GF-D8 (cell line): ENCODE data around the gene MOBP.

Source experiments
- DNase-seq: peaks from one replicate; lab custom pipeline; 2025; lab: John Stamatoyannopoulos, UW

Gene MOBP

GRCh38 chr3:39499651-39500273 is 32.3 kb downstream of the MOBP start:
- no peak for DNase-seq

DNA sequence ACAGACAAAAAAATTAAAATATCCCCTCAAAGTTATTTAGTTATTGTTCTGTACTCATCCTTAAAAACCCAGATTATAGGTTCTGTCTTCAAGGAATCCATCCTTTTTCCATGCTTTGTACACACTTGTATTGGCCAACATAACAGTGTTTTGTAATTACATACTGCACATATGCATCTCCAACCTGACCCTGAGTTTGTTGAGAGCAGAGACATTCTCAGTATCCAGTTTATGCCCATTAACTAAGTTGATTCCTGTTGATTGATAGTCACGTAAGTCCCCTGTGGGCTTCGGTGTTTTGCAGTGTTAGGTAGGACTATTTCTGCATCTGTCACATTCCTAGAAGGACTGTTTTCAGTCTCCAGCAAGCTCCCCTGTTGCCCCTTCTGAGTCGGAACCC is 33.6 kb downstream of the MOBP start:
- DNase-seq = no peak

DNA sequence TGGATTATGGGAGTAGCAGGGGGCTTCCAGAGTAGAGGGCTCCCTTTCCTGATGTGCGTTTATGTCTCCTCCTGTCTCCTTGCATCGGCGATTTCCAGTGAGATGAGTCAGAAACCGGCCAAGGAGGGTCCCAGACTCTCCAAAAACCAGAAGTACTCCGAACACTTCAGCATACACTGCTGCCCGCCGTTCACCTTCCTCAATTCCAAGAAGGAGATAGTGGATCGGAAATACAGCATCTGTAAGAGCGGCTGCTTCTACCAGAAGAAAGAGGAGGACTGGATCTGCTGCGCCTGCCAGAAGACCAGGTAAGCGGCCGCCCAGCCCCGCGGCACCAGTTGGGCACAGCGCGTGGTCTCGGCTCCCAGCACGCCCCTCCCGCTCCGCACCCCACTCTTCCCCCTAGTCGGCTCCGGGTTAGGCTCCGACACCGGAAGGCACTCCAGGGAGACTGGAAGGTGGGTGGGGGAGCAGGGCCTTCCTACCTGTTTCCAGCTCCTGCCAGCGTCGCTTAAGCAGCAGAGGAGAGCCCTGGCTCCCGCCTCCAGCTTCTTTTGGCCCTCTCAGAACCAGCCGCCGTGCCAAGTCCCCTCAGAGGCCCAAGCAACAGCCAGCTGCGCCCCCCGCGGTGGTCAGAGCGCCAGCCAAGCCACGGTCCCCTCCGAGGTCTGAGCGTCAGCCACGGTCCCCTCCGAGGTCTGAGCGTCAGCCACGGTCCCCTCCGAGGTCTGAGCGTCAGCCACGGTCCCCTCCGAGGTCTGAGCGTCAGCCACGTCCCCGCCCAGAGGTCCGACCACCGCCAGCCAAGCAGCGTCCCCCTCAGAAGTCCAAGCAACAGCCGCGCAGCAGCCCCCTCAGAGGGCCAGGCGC is 34.7 kb downstream of the MOBP start:
- DNase-seq = no peak

DNA sequence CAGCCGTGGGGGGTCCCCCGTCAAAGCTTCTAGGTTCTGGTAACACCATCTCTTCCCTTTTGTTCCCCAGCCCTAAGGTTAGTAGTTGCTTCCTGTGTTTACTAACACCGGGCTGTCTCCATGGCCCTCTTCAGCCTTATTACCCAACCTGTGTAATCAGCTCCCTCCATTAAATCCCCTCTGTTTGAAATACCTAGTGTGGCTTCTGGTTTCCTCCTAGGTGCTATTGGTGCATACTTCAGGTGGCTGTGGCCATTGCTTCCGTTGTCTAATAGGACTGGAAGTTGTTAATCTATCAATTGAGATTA is 35.3 kb downstream of the MOBP start:
- no peak for DNase-seq

DNA sequence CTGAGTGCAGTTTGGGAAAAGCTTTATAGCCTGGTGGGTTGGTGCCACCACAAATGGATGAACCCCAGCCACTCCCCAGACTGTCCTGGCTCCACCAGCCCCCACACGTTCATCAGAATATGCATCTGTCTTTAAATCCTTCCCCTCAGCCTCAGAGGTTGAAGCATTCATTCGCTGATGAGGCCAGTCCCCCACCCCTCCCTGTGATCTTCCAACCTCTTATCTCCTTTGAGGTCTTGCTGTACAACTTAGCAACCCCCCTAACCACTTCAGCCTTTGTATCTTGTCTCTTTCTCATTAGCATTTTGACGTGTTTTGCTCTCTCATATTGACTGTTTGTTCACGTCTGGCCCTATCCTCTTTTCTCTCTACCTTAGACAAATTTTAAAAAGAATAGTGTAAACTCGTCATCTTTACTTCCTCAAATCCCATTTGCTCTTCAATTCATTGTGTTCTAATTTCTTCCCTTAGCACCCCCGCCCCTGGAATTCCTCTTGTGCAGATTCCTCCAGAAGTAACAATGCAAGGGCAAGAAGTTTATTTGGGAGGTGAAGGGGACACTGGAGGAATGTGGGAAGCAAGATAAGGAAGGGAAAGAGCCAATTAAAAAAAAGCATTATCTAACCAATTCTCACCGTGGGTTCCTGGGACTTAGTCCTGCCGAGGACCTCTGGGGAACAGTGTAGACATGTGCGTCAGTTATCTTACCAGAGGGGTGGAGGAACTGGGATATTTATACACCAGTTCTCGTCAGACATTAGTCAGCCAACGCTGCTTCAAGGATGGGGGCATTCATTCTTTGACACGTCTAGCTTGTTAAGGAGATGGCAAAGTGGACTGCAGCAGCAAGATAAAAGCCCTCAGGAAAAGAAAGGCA is 38.6 kb downstream of the MOBP start:
- DNase-seq = no peak

DNA sequence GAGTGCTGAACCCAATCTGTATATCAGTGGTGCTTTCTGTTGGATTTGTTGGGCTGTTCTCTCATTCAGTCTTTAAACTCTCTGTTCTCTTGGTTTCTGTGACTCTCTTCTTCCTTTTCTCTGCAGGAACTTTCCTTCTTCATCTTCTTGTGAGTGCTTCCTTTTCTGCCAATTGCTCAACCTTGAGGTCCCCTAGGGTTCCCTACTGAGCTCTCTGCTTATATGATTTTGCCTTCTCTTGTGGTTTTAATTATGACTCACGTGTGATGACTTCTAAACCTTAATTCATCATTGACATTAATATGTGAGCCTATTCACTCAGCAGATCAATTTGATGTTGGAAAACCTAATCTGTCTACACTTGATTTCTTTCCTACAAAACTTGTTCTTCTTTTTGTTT is 39.4 kb downstream of the MOBP start:
- no peak for DNase-seq

- DNase-seq = no peak
Measured at GRCh38 chr3:39513791-39514369, 46.4 kb downstream of the MOBP start.

DNA sequence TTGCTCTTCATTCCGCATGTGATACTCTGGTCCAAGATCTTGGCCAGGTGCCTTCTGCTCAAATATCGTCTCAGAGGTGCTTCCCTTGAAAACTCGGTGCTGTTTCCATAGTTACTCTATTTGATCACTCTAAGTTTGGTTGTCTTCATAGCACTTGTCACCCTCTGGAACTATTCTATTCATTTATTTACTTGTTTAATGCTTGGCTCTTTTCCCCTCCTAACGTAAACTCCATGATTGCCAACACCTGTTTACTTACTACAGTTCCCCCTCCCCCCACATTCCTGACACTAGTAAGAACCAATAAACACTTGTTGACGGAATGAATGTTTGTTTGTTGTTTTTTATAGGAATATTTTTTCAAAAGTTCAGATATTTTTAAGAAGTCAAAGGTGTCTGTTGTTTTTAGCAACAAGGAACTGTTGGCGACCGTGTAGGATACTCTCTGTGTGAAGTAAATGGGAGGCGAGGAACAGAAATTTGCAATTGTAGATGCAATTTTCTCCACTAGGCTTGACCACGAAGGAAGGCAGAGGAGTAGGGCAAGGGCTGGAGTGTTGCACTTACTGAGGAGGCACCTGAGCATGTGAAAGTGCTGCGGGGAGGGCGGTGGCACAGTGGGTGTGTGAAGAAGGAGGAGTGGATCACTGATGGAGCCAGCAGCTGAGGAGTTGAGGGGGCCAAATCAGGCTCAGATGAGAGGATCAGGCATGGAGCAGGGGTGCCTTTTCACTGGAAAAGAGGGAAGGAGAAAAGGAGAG is 48.4 kb downstream of the MOBP start:
- DNase-seq = no peak

DNA sequence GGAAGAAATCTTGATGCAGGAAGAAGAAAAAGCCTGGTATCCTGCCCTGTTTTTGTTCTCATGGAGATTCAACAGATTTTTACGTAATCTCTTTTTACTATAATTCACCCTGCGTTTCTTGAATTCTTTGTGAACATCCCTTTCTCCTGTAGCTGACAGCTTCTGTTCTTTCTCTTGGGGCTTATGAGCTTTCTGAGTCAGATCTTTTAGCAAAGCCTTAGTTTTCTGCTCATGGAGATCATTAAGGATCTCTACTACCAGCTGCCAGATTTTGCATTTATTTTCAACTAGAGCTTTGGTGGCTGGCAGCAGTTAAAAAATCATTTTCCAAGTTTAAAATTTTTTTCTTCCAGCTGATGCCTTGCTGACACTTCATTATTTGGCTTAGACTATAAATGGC is 51.6 kb downstream of the MOBP start:
- no peak for DNase-seq

DNA sequence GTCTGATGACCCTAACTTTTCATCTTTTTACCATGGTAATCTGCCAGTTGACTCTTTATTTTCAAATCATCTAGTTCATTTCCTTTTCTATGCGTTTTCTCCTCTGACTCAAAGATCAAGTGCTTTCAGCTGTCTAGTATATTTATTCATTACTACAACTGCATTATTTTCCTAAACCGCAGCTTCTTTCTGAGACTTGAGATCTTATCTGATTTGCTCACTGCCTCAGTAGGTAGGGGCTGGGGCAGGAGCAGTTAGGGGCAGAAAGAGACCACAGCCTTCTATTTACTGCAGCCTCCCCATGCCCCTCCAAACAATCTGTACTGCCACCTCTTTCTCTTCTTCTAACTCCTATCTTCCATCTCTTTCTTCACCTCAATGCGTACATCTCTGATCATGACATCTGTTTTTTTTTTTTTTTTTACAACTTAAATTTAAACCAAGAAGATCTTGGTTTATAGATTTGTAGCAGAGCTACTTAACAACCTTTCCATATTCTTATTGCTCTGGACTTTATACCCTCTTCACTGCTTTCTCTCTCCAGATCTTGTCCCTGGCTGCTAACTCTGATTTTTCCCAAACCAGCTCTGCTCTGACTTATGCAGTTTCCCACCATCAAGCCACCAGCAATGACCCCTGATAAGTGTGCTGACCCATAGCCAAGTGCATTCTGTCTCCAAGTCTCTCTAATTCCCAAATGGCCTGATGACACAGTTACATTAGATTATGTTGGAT is 52.2 kb downstream of the MOBP start:
- no peak for DNase-seq

DNA sequence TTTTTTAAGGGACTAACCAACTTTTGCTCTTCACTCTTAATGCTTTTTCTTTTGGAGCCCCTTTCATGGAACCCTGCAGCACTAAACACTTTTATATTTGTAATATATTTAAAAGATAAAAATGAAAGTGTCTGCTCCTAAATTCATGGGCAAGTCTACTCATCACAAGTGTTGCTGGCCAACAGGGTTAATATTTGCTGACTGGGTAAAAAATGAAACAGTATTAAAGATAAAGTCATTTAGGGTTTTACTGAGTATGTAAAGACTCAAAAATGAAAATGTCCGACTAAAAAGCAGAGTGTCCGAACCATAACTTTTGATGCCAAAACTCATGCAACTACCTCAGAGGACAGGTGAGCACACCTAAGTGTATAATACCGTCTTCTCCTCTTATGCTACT is 54.0 kb downstream of the MOBP start:
- DNase-seq = no peak

- no peak for DNase-seq
Measured at GRCh38 chr3:39524107-39524506, 56.6 kb downstream of the MOBP start.

DNA sequence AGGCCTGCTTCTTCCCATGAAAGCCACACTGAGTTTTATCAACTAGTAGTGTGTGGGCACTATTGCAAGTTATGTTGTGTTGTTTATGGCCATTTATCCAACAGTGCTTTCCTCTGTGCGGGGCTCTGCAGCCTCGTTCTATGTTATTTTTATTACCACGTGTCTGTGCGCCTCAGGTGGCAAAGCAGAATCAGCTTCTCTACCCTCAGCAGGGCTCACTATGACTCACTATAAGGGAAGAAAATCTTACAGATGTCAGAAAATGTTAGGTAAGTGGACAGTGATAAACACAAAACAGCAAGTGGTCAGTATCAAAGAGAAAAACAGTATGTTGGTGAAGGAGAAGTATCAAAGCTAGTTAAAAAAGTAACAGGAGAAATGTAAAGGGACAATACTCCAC is 61.4 kb downstream of the MOBP start:
- DNase-seq = no peak

GRCh38 chr3:39529577-39529976 is 62.1 kb downstream of the MOBP start:
- no peak for DNase-seq

DNA sequence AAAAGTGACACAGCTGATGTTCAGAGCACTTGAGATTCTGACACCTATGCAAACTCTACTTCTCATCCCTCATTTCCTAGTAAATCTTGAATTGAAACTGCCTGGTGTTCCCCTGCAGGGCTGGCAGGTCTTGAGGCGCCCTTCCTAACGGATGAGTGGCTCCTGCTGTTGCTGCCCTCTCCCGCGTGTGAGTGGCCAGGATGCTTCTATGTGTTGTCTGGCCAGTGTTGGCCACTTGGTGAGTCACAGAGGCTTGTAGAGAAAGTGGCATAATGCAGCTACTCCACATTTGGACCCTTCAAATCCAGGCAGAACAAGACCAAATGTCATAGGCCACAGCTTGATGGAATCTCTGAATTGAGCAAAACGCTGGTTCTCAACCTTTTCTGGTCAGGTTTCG is 63.6 kb downstream of the MOBP start:
- DNase-seq = no peak

DNA sequence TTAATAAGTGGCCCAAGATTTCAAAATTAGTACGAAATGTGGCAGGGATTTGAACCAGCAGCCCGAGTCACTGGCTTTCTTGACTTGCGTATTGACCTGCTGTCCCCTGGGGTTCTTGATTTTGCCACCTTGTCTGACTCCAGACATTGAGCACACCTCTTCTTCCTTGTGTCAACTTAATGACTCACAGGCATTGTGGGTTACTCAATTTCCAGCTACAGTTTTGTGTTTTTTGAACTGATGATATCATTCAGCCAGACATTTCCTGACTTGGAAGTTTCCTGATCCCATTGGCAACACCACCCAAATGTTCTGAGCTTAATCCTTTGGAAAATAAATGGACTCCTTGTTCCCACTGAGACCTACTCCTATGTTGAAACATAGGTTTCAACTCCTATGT is 64.2 kb downstream of the MOBP start:
- DNase-seq = no peak

GRCh38 chr3:39532777-39533176 is 65.3 kb downstream of the MOBP start:
- no peak for DNase-seq

DNA sequence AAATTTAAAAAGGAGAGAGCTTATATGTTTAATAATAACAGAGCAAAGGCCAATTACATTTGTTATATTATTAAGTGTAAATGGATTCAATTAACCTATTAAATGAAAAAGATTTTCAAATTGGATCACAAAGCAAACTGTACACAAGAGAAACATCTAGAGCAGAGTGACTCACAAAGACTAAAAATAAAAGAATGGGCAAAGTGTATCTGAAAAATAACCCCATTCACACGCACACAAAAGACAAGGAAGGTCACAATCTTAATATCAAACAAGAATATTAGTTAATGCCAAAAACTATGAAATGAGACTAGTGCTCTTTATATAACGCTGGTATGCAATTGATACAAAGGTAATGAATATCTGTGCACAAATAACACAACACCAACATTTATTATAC is 65.7 kb downstream of the MOBP start:
- no peak for DNase-seq

DNA sequence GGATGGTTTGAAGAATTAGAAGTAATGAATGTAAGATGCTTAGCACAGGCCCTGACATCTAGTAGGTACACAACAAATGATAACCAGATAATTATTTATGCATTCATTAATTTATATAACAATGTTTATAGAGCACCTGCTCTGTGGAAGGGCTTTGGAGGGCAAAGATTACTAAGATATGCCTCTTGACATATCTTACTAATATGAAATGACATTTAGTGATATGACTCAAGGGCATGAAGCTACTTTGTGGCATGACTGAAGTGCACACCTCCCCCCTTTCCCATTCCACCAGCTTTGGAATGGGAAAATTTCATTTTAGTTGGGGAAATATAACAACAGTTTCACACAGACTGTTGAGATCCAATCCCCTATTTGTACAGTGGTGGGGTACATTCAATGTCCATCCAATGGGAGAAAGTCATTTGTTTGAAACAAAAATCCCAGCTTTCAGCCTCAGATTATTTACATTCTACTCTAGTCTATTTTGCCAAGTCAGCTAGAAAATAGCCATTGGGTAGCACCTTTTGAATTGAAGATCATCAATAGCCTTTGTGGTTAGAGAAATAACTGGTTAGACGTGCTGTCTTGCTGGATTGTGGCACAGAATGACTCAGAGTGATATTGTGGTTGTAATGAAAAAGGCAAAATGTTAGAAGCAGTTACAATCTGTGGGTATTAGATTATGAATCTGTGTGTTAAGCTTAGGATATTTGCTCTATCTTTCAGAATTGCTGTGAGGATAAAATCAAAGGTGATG is 72.9 kb downstream of the MOBP start:
- DNase-seq = no peak

DNA sequence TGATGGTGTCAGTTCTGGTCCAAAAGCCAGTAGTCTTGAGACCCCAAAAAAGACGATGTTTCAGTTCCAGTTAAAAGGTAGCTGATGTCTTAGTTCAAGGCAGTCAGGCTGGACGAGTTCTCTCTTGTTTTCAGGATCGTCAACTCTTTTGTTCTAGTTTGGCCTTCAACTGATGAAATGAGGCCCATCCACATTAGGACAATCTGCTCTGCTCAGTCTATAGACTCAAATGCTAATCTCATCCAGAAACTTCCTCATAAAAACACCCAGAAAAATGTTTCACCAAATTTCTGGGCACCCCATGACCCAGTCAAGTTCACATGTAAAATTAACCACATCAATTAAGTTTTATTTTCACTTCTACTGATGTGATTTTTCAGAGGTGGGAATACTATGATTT is 74.0 kb downstream of the MOBP start:
- DNase-seq = no peak
